NCI-H146 treated with DMSO at 0.1 percent for 48 hours (cell line): Measurements from ENCODE around the gene EOLA1.
"Not testable (repeated sequence)": the region's sequence is repeated elsewhere in the genome, so short reads cannot be mapped to it uniquely, and the experiment has no call there.

Source experiments
- DNase-seq: peaks from one replicate; lab custom pipeline; 2025; ENCODE audit not compliant: unreplicated experiment; lab: John Stamatoyannopoulos, UW

Gene EOLA1

DNA sequence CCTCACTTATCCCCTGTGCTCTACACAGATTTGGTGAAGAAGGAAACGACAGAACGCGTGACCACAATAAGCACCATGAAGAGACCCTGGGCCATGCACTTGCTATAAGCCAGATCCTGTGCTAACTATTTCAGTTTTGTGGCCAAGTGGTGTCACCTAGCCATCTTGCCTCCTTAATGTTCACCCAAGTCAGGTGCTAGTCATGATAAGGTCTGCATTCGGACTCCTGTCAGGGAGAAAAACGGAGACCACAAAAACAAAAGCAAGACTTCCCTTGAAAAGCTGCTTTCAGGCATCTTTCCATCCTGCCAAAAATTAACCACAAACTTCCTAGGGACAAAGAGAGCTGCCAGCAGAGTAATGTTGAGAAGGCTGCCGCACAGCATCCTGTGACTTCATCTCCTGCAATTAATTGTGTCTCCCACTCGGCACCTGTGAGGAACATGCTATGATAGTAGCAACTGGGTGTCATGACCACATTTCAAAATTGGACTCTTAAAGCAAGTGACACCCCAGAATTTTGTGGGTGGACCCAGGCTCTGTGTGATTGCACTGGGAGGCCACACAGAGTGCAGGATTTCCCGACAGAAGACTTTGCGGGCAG is 26.9 kb upstream of the EOLA1 start:
- DNase-seq: no peak

DNA sequence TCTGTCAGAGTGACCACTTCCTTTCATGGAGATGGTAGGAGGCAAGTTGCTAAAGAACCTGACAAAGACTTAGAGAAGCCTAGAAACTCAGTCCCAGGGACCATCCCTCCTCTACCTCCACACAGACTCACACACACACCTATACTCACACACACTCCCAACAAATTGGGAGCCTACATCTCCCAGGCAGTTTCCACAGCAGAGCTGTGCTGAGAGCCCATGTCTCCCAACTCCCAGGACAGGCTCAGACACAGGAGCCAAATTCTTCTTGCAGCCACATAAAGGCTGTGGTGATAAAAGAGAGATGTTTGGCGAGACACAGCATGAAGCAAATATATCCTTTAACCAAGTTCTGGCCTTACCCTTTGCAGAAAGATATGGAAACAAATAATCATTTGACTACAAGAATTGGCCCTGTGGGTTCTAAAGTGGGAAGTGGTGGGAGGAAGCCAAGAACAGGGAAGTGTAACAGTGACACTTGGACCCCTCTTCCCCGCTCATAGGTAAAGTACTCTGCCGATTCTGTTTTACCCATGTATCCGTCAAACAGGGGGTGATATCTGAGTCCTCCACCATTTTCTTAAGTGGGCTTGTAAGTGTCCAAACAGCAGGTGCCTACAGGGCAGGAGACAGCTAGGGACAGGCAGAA is 24.7 kb upstream of the EOLA1 start:
- DNase-seq: no peak

DNA sequence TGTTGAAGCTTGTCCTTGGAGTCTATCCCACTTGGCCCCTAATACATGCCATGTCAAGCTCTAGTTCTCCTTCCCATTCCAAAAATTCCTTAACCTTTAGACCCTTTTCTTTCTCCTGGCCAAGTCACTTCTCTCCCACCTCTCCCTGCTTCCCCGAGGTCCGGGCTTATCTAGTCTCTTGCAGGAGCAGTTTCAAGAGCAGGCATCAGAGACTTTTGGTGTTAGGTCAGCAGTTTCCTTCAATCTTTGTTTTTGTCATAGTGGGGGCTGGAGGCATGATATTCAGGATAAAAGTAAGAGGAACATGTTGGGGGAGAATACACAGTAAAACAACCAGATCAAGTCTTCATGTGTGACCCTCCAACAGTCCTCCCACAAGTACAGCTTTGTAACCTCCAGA is 24.2 kb upstream of the EOLA1 start:
- no peak for DNase-seq

DNA sequence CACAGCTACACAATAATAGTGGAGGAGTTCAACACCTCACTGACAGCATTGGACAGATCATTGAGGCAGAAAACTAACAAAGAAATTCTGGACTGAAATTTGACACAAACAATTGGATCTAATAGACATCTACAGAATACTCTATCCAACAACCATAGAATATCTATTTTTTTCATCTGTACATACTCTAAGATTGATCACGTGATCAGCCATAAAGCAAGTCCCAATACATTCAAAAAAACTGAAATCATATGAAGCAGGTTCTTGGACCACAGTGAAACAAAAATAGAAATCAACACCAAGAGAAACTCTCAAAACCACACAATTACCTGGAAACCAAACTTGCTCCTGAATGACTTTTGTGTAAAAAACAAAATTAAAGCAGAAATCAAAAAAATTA is 23.5 kb upstream of the EOLA1 start:
- DNase-seq: no peak

DNA sequence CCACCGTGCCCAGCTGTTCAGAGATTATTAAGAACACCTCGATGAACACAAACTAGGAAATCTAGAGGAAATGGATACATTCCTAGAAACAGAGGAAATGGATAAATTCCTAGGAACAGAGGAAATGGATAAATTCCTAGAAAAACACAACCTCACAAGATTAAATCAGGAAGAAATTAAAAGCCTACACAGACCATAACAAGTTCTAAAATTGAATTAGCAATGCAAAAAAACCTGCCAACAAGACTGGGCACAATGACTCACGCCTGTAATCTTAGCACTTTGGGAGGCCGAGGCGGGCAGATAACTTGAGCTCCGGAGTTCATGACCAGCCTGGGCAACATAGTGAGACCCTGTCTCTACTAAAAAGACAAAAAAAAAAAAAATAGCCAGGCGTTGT is 22.6 kb upstream of the EOLA1 start:
- DNase-seq: no peak

DNA sequence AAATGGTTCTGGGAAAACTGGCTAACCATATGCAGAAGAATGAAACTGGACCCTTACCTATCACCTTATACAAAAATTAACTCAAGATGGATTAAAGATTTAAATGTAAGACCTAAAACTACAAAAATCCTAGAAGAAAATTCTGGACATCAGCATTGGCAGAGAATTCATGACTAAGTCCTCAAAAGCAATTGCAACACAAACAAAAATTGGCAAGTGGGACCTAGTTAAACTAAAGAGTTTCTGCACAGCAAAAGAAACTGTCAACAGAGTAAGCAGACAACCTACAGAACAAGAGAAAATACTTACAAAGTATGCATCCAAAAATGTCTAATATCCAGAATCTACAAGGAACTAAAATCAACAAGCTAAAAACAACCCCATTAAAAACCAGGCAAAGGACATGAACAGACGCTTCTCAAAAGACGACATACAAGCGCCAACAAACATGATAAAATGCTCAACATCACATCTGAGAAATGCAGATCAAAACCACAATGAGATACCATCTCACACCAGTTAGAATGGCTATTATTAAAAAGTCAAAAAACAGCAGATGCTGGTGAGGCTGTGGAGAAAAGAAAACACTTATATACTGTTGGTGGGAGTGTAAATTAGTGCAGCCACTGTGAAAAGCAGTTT is 20.1 kb upstream of the EOLA1 start:
- not testable (repeated sequence) for DNase-seq

DNA sequence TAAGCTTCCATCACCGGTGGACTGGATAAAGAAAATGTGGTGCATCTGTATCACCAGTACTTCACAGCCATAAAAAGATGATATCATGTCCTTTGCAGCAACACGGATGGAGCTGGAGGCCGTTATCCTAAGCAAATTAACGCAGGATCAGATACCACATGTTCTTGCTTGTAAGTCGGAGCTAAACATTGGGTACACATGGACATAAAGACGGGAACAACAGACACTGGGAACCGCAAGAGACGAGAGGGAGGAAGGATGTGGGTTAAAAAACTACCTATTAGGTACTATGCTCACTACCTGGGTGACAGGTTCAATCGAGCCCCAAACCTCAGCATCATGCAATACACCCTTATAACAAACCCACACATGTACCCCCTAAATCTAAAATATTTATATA is 19.4 kb upstream of the EOLA1 start:
- DNase-seq: no peak

DNA sequence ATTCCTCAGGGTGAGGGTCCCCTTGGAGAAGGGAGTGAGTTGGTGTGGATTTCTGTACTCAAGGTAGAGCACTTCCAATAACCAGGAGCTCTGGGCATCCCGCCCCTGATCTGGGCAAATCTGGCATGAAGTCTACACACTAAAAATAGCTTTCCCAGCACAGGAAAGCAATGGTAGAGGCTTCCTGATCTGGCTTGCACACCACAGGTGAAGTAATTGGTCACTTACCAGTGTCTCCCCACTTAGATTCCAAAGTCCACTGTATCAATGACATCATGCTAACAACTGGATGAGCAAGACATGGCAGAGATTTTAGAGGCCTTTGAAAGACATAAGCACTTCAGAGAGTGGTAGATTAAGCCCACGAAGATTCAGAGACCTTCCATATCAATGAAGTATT is 17.9 kb upstream of the EOLA1 start:
- DNase-seq: no peak

DNA sequence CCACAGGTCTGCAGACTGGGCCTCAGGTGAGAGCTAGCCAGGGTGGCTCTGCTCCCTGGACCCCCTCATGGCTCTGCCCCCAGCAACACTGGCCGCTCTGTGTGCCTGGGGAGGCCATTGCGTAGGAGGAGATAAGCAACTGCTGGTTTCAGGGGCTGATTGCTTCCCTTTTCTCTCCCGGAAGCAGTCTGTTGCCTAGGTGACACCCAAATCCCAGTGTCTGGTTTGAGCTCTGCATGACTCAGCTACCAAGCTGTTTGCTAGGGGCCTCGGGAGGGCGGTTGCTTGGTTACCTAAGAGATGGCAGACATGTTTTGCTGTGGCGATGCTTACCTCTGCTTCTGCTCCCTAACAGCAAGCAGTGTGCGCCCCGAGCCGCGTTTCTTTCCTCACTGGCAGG is 15.4 kb upstream of the EOLA1 start:
- DNase-seq: peak; percentile 2

DNA sequence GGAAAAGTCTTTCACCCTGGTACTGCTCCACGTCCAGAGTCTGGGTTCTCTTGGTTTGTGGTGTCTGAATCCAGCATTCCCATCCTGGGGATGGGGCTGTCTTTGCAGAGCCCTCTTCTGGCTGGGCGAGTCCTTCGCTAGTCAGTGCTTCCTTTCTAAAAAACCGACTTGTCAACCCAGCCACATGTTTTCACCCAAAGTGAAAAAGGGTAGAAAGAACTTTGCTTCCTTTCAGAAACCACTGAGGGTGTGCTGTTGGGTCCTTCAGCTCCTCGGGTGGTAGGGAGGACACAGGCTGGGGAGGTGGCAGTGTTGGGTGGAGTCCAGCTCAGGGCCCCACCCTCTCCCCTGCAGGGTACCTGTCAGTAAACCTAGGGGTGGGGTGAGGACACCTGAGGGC is 14.9 kb upstream of the EOLA1 start:
- not testable (repeated sequence) for DNase-seq

DNA sequence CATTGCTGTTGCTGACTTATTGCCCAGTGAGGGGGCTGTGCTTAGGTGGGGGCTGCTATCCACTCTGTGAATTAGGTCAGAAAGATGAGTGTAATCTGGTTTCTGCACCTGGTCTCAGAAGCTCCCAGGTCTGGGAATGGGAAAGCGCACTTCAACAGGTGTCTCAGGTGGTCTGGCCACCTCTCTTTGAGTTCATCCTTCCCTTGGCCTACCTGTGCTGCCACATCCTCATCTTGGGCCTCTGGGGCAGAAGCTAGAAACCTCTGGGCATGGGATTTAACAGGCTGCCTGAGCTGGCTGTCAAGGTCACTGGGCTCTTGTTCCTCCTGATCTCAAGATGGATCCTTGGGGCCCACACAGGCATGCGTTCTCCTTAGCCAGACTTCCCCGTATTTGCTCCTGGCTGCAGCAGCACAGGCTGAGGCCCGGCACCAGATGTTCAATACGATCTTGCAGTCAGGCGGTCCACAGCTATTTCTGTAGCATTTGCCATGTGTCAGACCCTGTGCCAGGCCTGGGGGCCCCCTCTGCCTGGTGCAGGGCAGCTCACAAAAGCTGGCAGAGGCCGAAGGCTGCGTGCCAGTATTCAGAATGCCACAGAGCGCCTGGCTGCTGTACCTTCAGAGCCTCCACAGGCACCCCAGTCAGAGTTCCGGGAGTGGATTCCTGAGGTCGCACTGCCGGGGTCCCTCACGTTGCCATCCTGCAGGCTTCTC is 14.3 kb upstream of the EOLA1 start:
- not testable (repeated sequence) for DNase-seq

DNA sequence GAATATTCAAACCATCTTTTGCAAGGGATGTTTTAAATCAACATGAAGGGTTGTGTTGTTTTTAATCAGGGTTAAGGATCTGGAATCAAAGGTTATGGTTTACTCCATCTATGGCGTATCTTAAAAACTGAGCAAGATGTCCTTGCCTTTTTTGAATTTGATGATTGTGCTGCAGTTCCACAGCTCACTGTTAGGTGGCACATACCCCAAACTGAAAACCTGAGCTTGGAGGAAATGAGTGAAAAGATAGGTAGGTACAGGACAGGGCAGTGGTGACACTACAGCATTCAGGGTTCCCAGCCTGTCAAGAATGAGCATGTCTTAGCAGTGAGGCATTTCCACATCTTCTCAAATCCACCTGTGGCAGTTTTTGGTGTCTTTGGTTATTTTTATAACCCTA is 13.1 kb upstream of the EOLA1 start:
- no peak for DNase-seq

DNA sequence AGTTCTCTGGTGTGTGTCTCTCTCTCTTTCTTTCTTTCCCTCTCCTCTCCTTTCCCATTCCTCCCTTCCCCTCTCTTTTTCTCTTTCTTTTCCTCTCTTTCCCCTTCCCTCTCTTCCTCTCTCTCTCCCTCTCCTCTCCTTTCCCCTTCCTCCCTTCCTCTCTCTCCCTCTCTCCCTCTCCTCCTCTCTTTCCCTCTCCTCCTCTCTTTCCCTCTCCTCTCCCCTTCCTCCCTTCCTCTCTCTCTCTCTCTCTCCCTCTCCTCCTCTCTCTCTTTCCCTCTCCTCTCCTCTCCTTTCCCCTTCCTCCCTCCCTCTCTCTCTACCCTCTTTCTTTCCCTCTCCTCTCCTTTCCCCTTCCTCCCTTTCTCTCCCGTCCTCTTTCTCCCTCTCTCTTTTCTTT is 12.4 kb upstream of the EOLA1 start:
- DNase-seq: no peak

DNA sequence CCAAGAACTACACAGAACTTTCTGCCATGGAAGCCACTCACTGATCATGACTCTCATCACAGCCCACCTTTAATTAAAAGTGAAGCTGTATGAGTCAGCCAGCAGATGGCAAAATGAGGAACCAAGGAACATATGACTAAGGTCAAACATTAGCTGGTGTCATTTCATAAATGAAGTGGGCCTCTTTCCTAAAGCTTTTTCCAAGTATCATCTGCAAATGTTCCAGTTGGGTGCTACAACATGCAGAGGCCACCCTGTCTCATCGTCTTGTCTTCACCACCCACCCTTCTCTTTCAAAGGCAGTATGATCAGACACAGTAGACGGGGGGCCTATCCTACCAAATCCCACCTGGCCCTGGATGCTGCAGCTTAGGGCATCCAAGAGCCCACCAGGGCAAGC is 9.2 kb upstream of the EOLA1 start:
- DNase-seq: no peak

DNA sequence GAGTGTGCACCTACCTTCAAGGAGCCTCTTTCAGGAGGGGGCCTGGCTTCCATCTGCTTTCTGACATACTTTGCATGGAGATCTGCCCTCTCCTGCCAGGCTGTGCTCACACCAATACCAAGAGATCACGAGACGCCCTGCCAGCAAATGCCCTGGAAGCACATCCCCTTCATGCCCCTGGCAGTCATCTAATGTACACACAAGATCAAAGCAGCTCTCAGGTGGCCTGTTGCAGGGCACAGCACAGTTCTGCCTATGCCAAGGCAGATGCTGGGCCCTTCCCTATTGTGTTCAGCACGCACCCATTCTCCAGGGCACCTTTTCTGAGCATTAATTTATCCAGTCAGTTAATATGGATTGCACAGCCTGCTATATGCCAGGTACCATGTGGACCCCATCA is 7.9 kb upstream of the EOLA1 start:
- not testable (repeated sequence) for DNase-seq

DNA sequence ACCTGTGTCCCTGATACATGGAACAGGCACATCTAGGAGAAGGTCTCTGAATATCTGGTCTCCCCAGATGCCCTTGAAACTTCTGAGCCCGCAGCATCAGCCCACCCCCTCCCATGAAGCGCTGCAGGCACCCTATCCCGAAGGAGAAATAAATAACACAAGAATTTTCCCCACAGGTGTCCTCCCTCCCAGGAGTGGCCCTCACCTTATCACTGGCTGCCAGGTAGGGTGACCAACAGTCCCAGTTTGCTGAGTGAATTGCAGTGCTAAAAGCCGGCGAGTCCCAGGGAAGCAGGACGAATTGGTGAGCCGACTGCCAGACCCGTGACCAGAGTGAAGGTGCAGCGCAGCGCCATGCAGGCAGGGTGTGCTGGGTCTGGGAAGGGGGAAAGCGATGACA is 6.8 kb upstream of the EOLA1 start:
- DNase-seq: not testable (repeated sequence)

DNA sequence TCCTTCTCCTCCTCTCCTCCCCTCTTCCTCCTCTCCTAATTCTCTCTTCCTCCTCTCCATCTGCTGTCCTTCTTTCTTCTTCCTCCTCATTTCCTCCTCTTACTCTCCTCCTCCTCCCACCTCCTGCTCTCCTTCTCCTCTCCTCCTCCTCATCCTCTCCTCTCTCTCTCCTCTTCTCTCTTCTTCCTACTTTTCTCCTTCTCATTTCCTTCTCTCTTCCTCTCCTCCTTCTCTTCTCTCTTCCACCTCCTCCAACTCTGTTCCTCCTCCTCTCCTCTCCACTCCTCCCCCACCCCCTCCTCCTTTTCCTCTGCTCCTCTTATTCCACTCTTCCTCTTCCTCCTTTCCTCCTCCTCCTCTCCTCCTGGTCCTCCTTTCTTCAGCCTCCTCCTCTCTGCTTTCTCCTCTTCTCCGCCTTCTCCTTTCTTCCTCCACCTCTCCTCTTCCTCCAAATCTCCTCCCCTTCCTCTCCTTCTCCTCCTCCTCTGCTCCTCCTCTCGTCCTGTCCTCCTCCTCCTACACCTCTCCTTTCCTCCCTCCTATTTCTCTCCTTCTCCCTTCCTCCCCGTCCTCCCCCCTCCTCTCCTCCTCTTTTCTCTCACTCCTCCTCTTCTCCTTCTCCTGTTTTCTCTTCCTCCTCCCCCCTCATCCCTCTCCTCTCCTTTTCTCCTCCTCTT is 5.7 kb upstream of the EOLA1 start:
- not testable (repeated sequence) for DNase-seq

DNA sequence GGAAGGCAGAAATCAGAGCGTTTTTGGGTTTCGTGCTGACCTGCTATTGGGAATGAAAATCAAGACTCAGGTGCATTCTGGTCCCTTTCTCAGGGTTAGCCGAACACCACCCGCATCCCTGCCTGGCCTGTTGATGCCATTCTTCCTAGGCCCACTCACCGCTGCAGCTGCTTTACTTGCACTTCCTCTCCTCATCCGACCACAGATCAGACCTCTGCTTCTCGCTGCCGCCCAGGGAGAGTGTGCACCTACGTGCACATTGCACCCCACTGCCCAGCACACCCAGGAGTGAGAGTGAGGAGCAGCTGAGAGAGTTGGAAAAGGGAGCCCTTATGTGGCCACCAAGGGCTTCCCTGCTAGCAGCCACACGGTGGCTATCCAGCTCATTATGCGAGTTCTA is 3.3 kb upstream of the EOLA1 start:
- not testable (repeated sequence) for DNase-seq

DNA sequence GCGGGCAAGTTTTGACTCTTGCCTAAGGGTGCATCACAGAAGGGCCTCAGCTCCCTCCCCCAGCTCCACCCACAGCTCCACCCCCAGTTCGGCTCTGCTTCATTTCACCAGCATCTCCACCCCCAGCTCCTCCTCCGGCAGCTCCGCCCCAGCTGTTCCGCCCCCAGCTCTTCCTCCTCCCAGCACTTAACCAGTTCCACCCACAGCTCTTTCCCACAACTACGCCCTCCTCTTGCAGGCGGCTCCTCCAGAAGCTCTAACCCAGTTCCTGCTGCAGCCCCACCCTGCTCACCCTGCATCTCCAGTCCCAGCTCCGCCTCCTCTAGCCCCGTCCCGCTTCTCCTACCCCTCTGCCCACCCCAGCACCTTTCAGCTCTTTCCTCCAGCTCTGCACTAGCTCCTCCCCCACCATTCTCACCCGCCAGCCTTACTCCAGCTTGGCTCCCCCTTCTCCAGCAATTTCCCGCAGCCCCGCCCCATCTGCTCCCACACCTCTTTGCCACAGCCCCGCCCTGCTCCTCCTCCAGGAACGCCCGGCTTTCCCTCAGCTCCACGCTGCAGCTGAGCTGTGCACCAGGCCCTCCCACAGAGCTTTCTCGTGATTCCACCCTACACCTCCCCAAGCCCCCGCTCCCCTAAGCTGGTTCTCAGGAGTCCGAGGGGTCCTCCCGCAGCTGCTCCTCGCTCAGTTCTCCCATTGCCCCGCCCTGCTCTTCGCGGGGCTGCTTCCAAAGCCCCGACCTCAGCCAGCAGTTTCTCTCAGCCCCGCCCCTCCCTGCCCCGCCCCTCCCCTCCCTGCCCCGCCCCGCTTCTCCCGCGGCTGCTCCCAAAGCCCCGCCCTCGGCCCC is 1.3 kb upstream of the EOLA1 start:
- DNase-seq: peak; percentile 82

DNA sequence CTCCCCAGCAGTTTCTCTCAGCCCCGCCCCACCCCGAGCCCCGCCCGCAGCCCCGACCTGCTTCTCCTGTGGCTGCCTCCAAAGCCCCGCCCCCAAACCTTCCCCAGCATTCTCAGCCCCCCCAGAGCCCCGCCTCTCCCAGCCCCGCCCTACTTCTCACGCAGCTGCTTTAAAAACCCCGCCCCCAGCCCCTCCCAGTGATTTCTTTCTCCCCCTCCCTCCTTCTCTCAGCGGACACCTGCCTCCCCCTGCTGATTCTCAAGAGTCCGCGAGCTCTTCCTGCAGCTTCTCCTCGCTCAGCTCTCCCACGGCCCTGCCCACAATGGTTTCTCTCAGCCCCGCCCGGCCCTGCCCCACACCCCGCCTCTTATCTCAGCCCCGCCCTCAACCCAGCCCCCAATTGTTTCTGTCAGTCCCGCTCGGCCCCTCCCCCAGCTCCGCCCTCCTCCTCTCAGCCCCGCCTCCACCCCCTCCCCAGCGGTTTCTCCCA is 636 bp upstream of the EOLA1 start:
- DNase-seq: peak; percentile 86
